Trophoblast cell (in vitro differentiated cells and primary cell): ENCODE results near the gene PCDHGB2.

ENCODE experiments used
- DNase-seq, 2 donors: peaks; one replicate each; pipeline ENCODE4 v3.0.0-alpha.2; 2016
- H2AFZ ChIP-seq: 2 replicates; pipeline ENCODE4 v1.6.1; 2013; ENCODE audit warnings: low read length, moderate library complexity, mild to moderate bottlenecking; ENCODE audit not compliant: insufficient read depth, poor library complexity
- H2AK5ac ChIP-seq: 2 replicates; pipeline ENCODE4 v1.6.1; 2013; ENCODE audit warnings: mild to moderate bottlenecking, low read length
- H2BK120ac ChIP-seq: 2 replicates; pipeline ENCODE4 v1.6.1; 2013; ENCODE audit warnings: low read length, mild to moderate bottlenecking, moderate library complexity; ENCODE audit not compliant: insufficient read depth, poor library complexity
- H2BK12ac ChIP-seq: 2 replicates; pipeline ENCODE4 v1.6.1; 2013; ENCODE audit warnings: mild to moderate bottlenecking, low read length, moderate library complexity
- H2BK5ac ChIP-seq: 2 replicates; pipeline ENCODE4 v1.6.1; 2013; ENCODE audit warnings: low read length, low read depth, moderate library complexity, mild to moderate bottlenecking; ENCODE audit not compliant: poor library complexity
- H3K14ac ChIP-seq: 2 replicates; pipeline ENCODE4 v1.6.1; 2013; ENCODE audit warnings: mild to moderate bottlenecking, low read length
- H3K18ac ChIP-seq: 2 replicates; pipeline ENCODE4 v1.6.1; 2013; ENCODE audit warnings: mild to moderate bottlenecking, low read length
- H3K23ac ChIP-seq: 2 replicates; pipeline ENCODE4 v1.6.1; 2013; ENCODE audit warnings: low read length
- H3K27ac ChIP-seq: 2 replicates; pipeline ENCODE4 v1.5.1; 2013; ENCODE audit warnings: low read depth, mild to moderate bottlenecking, inconsistent platforms, low read length, moderate library complexity
- H3K27me3 ChIP-seq: 2 replicates; pipeline ENCODE4 v1.6.1; 2013; ENCODE audit warnings: inconsistent platforms, mild to moderate bottlenecking, low read length, moderate library complexity; ENCODE audit not compliant: insufficient read depth
- H3K36me3 ChIP-seq, 2 experiments: 1 replicate in 1 of 2; 2 replicates in 1 of 2; pipeline ENCODE4 v1.6.1; 2013; ENCODE audit warnings: low read length in 2 of 2, mild to moderate bottlenecking in 2 of 2, moderate library complexity in 1 of 2; ENCODE audit not compliant: insufficient read depth in 2 of 2, control insufficient read depth in 1 of 2
- H3K4ac ChIP-seq: 2 replicates; pipeline ENCODE4 v1.6.1; 2013; ENCODE audit warnings: low read depth, mild to moderate bottlenecking, low read length, moderate library complexity
- H3K4me1 ChIP-seq, 2 experiments: 1 replicate in 1 of 2; 2 replicates in 1 of 2; pipeline ENCODE4 v1.6.1; 2013; ENCODE audit warnings: low read length in 2 of 2, mild to moderate bottlenecking in 2 of 2, moderate library complexity in 1 of 2; ENCODE audit not compliant: insufficient read depth in 2 of 2, control insufficient read depth in 1 of 2
- H3K4me2 ChIP-seq: 2 replicates; pipeline ENCODE4 v1.6.1; 2013; ENCODE audit warnings: inconsistent platforms, mild to moderate bottlenecking, low read length, moderate library complexity
- H3K4me3 ChIP-seq: 2 replicates; pipeline ENCODE4 v1.5.1; 2013; ENCODE audit warnings: mild to moderate bottlenecking, low read depth, low read length, inconsistent platforms
- H3K79me1 ChIP-seq: one replicate; pipeline ENCODE4 v1.6.1; 2013; ENCODE audit warnings: low read length
- H3K79me2 ChIP-seq: 2 replicates; pipeline ENCODE4 v1.6.1; 2013; ENCODE audit warnings: low read length, mild to moderate bottlenecking; ENCODE audit not compliant: control insufficient read depth, insufficient read depth, poor library complexity
- H3K9ac ChIP-seq: 2 replicates; pipeline ENCODE4 v1.6.1; 2013; ENCODE audit warnings: mild to moderate bottlenecking, low read length
- H3K9me3 ChIP-seq: 2 replicates; pipeline ENCODE4 v1.6.1; 2013; ENCODE audit warnings: low read depth, mild to moderate bottlenecking, control low read depth, inconsistent platforms, low read length; ENCODE audit not compliant: insufficient read depth
- H4K12ac ChIP-seq: 2 replicates; pipeline ENCODE4 v1.6.1; 2013; ENCODE audit warnings: low read depth, mild to moderate bottlenecking, low read length, moderate library complexity
- H4K8ac ChIP-seq: 2 replicates; pipeline ENCODE4 v1.6.1; 2013; ENCODE audit warnings: low read depth, mild to moderate bottlenecking, low read length, moderate library complexity
- H4K91ac ChIP-seq: one replicate; pipeline ENCODE4 v1.6.1; 2013; ENCODE audit warnings: low read depth, mild to moderate bottlenecking, low read length, moderate library complexity
- WGBS: extraction: QIAGEN DNeasy Blood & Tissue Kit; methylation state at CpG from one replicate; pipeline ENCODE4 v1.1.7; 2013; ENCODE audit warnings: missing lambda C conversion rate; ENCODE audit not compliant: insufficient read length, insufficient coverage; ENCODE audit errors: extremely low coverage; 5-methylcytosine and 5-hydroxymethylcytosine counted together

Gene PCDHGB2

GRCh38 chr5:141360685-141361084 lies 891 bp downstream of the PCDHGB2 start:
- H3K27me3 ChIP-seq = no peaks in the 10 kb centered on the region
- H2BK120ac ChIP-seq = no peak overlapping the region
- peaks cover 39% of the 10 kb centered on the region for H3K9me3 ChIP-seq
- H2BK5ac ChIP-seq = no peak overlapping the region
- no peak overlapping the region for H4K12ac ChIP-seq
- H3K9ac ChIP-seq = no peak overlapping the region
- no peak overlapping the region for H3K4me2 ChIP-seq
- H3K23ac ChIP-seq = no peak overlapping the region
- no peak overlapping the region for H4K91ac ChIP-seq
- H2AFZ ChIP-seq = no peak overlapping the region
- H2BK12ac ChIP-seq = no peak overlapping the region
- H3K18ac ChIP-seq = no peak overlapping the region
- H3K4me1 ChIP-seq = no peaks in the 10 kb centered on the region
- no peak overlapping the region for H2AK5ac ChIP-seq
- H3K4me3 ChIP-seq = no peak overlapping the region
- H3K36me3 ChIP-seq = no peaks in the 10 kb centered on the region
- H3K27ac ChIP-seq = no peak overlapping the region
- no CpG with 5 or more reads among the region's 15 CpGs for WGBS
- DNase-seq = no peak
- H3K14ac ChIP-seq = no peak overlapping the region
- no peak overlapping the region for H3K4ac ChIP-seq
- no peak overlapping the region for H4K8ac ChIP-seq
- H3K79me2 ChIP-seq = no peaks in the 10 kb centered on the region
- H3K79me1 ChIP-seq = no peaks in the 10 kb centered on the region

- peaks cover 36% of the 10 kb centered on the region for H3K9me3 ChIP-seq
- DNase-seq = no peak
- H3K36me3 ChIP-seq = no peaks in the 10 kb centered on the region
- no peak overlapping the region for H2BK120ac ChIP-seq
- no peak overlapping the region for H4K12ac ChIP-seq
- H2AK5ac ChIP-seq = no peak overlapping the region
- no peak overlapping the region for H3K4me2 ChIP-seq
- H4K8ac ChIP-seq = no peak overlapping the region
- H3K9ac ChIP-seq = no peak overlapping the region
- H3K4me3 ChIP-seq = no peak overlapping the region
- H2BK12ac ChIP-seq = no peak overlapping the region
- no peaks in the 10 kb centered on the region for H3K79me2 ChIP-seq
- H3K4ac ChIP-seq = no peak overlapping the region
- no peaks in the 10 kb centered on the region for H3K4me1 ChIP-seq
- H3K79me1 ChIP-seq = no peaks in the 10 kb centered on the region
- no peak overlapping the region for H4K91ac ChIP-seq
- no peak overlapping the region for H3K27ac ChIP-seq
- no peak overlapping the region for H2AFZ ChIP-seq
- H3K14ac ChIP-seq = no peak overlapping the region
- no peak overlapping the region for H3K23ac ChIP-seq
- no peaks in the 10 kb centered on the region for H3K27me3 ChIP-seq
- H2BK5ac ChIP-seq = no peak overlapping the region
- H3K18ac ChIP-seq = no peak overlapping the region
Measured at GRCh38 chr5:141362719-141363118, 2.9 kb downstream of the PCDHGB2 start.

- no peak within 1 kb of the TSS for H3K4me3 ChIP-seq
- no peak within 1 kb of the TSS for H3K23ac ChIP-seq
- peaks cover 36% of the 10 kb centered on the region for H3K9me3 ChIP-seq
- no peaks in the 10 kb centered on the region for H3K79me2 ChIP-seq
- H3K27ac ChIP-seq = no peak within 1 kb of the TSS
- H4K8ac ChIP-seq = no peak within 1 kb of the TSS
- no peak for DNase-seq
- H2AK5ac ChIP-seq = no peak within 1 kb of the TSS
- no peaks in the 10 kb centered on the region for H3K4me1 ChIP-seq
- no peak within 1 kb of the TSS for H2BK12ac ChIP-seq
- no peak within 1 kb of the TSS for H2AFZ ChIP-seq
- no peaks in the 10 kb centered on the region for H3K27me3 ChIP-seq
- H2BK5ac ChIP-seq = no peak within 1 kb of the TSS
- no peak within 1 kb of the TSS for H3K4ac ChIP-seq
- no CpG with 5 or more reads among the region's 34 CpGs for WGBS
- H2BK120ac ChIP-seq = no peak within 1 kb of the TSS
- no peak within 1 kb of the TSS for H4K12ac ChIP-seq
- H3K4me2 ChIP-seq = no peak within 1 kb of the TSS
- no peak within 1 kb of the TSS for H3K18ac ChIP-seq
- H3K36me3 ChIP-seq = no peaks in the 10 kb centered on the region
- no peak within 1 kb of the TSS for H3K14ac ChIP-seq
- H3K9ac ChIP-seq = peak within 1 kb of the TSS; percentile 3
- H3K79me1 ChIP-seq = no peaks in the 10 kb centered on the region
- H4K91ac ChIP-seq = no peak within 1 kb of the TSS
Measured at GRCh38 chr5:141363952-141364660, 4.3 kb downstream of the PCDHGB2 start, which contains the start of gene PCDHGA5. Gene PCDHGA5 (plus strand): TSS chr5:141364162. CDS start chr5:141364331, 169 bp downstream.

- H3K4me3 ChIP-seq = no peak overlapping the region
- H3K4ac ChIP-seq = no peak overlapping the region
- no peak for DNase-seq
Measured at GRCh38 chr5:141366016-141366896, 6.5 kb downstream of the PCDHGB2 start.

More at GRCh38 chr5:141366016-141366896, 6.5 kb downstream of the PCDHGB2 start:
- Histone ChIP-seq H3K18ac (no peak overlapping the region), H4K12ac (no peak overlapping the region), H4K8ac (no peak overlapping the region), H3K9ac (no peak overlapping the region), H2BK120ac (no peak overlapping the region), H2BK12ac (no peak overlapping the region), H3K9me3 (peaks cover 34% of the 10 kb centered on the region), H3K27ac (no peak overlapping the region), H2BK5ac (no peak overlapping the region), H3K14ac (no peak overlapping the region), H3K4me1 (no peaks in the 10 kb centered on the region), H2AFZ (no peak overlapping the region), H3K79me2 (no peaks in the 10 kb centered on the region), H4K91ac (no peak overlapping the region), H3K23ac (no peak overlapping the region), H3K4me2 (no peak overlapping the region), H3K27me3 (no peaks in the 10 kb centered on the region), H3K79me1 (no peaks in the 10 kb centered on the region), H2AK5ac (no peak overlapping the region), H3K36me3 (peaks cover 2 to 3% of the 10 kb centered on the region in 2 experiments)
- no CpG with 5 or more reads among the region's 46 CpGs for WGBS
